ENCODE results near the gene PSENEN. TPM values are rescaled to one million over a fixed set of nuclear protein-coding genes. Genes with fewer than 3 reads are reported as not detected.

Gene PSENEN
- total and polyA plus RNA-seq, 2 of the 8 experiments (the other 6 are each of a cell fraction or from before 2014, with no cell fraction given) = 66.7 to 75.3 TPM

- peaks cover 17% of the 10 kb centered on the region; the same call in 1 of the 2 replicates for H3K23me2 ChIP-seq (ENCODE audit: low read depth, low read length)
- H2BK5ac ChIP-seq (ENCODE audit: low read depth, low read length) = no peak overlapping the region
- no peak overlapping the region for H3K14ac ChIP-seq (ENCODE audit: insufficient read length)
- no peak overlapping the region for H2AK5ac ChIP-seq (ENCODE audit: low read depth, low read length)
- ChIA-PET CTCF (ENCODE audit: partially characterized antibody) (interaction anchor here (0.6 to 1.3 kb wide), 2 partner anchors 13 to 245 kb away, joined by 3 to 4 read pairs; no protein-coding TSS in a partner anchor), POLR2A (ENCODE audit: partially characterized antibody) (interaction anchor here (1.0 to 1.4 kb wide), 2 partner anchors 9 to 13 kb away, joined by 3 read pairs; no protein-coding TSS in a partner anchor)
- no peak overlapping the region for H3K4me3 ChIP-seq (ENCODE audit: extremely low read depth in 1 of 4, insufficient read depth in 2 of 4, low read depth in 3 of 4, low read length in 4 of 4)
- no peak overlapping the region for H3K23ac ChIP-seq (ENCODE audit: insufficient read length)
- H4K20me1 ChIP-seq (replicated peaks in 1 of 2; ENCODE audit: control insufficient read depth in 1 of 2, insufficient read depth in 2 of 2, low read length in 2 of 2) = no peaks in the 10 kb centered on the region
- no peak overlapping the region for H2BK15ac ChIP-seq (ENCODE audit: low read length)
- H3K9ac ChIP-seq (replicated peaks in 1 of 4; ENCODE audit: extremely low read depth in 1 of 4, low read depth in 3 of 4, low read length in 3 of 4) = no peak overlapping the region
- H2BK20ac ChIP-seq (ENCODE audit: low read length) = no peak overlapping the region
- no peak overlapping the region for H2AFZ ChIP-seq (ENCODE audit: low read length)
- no peak overlapping the region for H2BK12ac ChIP-seq (ENCODE audit: low read depth, low read length)
- H3K4me1 ChIP-seq (replicated peaks in 1 of 4; ENCODE audit: control insufficient read depth in 3 of 4, insufficient read depth in 4 of 4, low read length in 3 of 4) = peaks cover 0 to 18% (median 10%) of the 10 kb centered on the region in 4 experiments; a peak in 5 of 7 replicates
- H3K4me2 ChIP-seq (ENCODE audit: insufficient read depth in 1 of 2, low read depth in 2 of 2, low read length in 2 of 2) = no peak overlapping the region
- TF ChIP-seq SIN3A (conservative IDR thresholded peaks at IDR 0.05 in 1 of 2, IDR thresholded peaks at IDR 0.05 in 1 of 2; ENCODE audit: low read depth in 1 of 2, low read length in 2 of 2) (no peak), CHD2 (IDR thresholded peaks at IDR 0.05; ENCODE audit: low read length) (no peak), MAX (IDR thresholded peaks at IDR 0.05) (no peak), TAF1 (IDR thresholded peaks at IDR 0.05; ENCODE audit: low read depth, low read length) (no peak), TCF12 (IDR thresholded peaks at IDR 0.05; ENCODE audit: low read depth, low read length) (no peak), CREB1 (IDR thresholded peaks at IDR 0.05) (no peak)
- TF ChIP-seq, protein P1, sequence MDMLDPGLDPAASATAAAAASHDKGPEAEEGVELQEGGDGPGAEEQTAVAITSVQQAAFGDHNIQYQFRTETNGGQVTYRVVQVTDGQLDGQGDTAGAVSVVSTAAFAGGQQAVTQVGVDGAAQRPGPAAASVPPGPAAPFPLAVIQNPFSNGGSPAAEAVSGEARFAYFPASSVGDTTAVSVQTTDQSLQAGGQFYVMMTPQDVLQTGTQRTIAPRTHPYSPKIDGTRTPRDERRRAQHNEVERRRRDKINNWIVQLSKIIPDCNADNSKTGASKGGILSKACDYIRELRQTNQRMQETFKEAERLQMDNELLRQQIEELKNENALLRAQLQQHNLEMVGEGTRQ (IDR thresholded peaks at IDR 0.05; ENCODE audit: low read length) = no peak
- no peak for FAIRE-seq
- H4K8ac ChIP-seq (ENCODE audit: extremely low read depth, insufficient read depth, low read length) = no peak overlapping the region
- H3K27me3 ChIP-seq (replicated peaks in 1 of 4; ENCODE audit: control insufficient read depth in 3 of 4, extremely low read depth in 1 of 4, insufficient read depth in 3 of 4, low read length in 3 of 4) = peaks cover 0 to 17% (median 11%) of the 10 kb centered on the region in 4 experiments; a peak in 5 of 7 replicates
- no peaks in the 10 kb centered on the region for H3K36me3 ChIP-seq (ENCODE audit: control insufficient read depth in 2 of 4, insufficient read depth in 4 of 4, low read length in 3 of 4)
- H2BK120ac ChIP-seq (replicated peaks; ENCODE audit: low read depth, low read length) = no peak overlapping the region
- no peak overlapping the region for H3K27ac ChIP-seq (ENCODE audit: low read depth, low read length)
- no peak overlapping the region for H4K5ac ChIP-seq (ENCODE audit: insufficient read length, low read depth, low read length)
- H3K4ac ChIP-seq (replicated peaks; ENCODE audit: insufficient read length, low read depth, low read length) = no peak overlapping the region
- no peak overlapping the region for H3K18ac ChIP-seq (ENCODE audit: extremely low read depth, low read length)
- no peak overlapping the region for H4K91ac ChIP-seq (replicated peaks; ENCODE audit: insufficient read length, low read length)
- H3K56ac ChIP-seq (replicated peaks; ENCODE audit: insufficient read length, low read depth, low read length) = no peak overlapping the region
- WGBS, 2 experiments (ENCODE audit: extremely low coverage in 1 of 2, insufficient coverage in 1 of 2, insufficient read length in 1 of 2, insufficient replicate concordance in 2 of 2, low coverage in 1 of 2, low lambda C conversion rate in 2 of 2, missing lambda C conversion rate in 1 of 2) = 87% methylated on average over 20 of the region's 20 CpGs; no CpG with 5 or more reads in 1 of the 2 experiments
- H3K9me3 ChIP-seq (ENCODE audit: insufficient read depth in 2 of 2, low read depth in 1 of 2, low read length in 1 of 2) = no peaks in the 10 kb centered on the region
- peaks cover under 1% of the 10 kb centered on the region; the same call in 1 of the 2 replicates for H3K79me1 ChIP-seq (ENCODE audit: low read depth, low read length)
- H3K79me2 ChIP-seq (ENCODE audit: control insufficient read depth in 1 of 2, insufficient read depth in 2 of 2, low read length in 2 of 2) = peaks cover 0 to 1% of the 10 kb centered on the region in 2 experiments; a peak in 1 of 4 replicates
- no peak for DNase-seq (ENCODE audit: low read depth in 1 of 2, low spot score in 2 of 2)
Measured at GRCh38 chr19:35753634-35754369, 8.4 kb downstream of the PSENEN start.

Measured in H1 (cell line).